ENCODE results near the gene CTNNA2. TPM values are rescaled to one million over a fixed set of nuclear protein-coding genes. Genes with fewer than 3 reads are reported as not detected.

Gene CTNNA2
- total RNA-seq, 2 donors from 2014 or later, result 0.17 to 0.88 TPM

- Histone ChIP-seq H3K9ac (ENCODE audit: low read depth in 2 of 2, low read length in 2 of 2) (no peak overlapping the region), H3K4me3 (no peak overlapping the region), H3K36me3 (no peaks in the 10 kb centered on the region), H3K27me3 (no peaks in the 10 kb centered on the region), H3K4me1 (no peaks in the 10 kb centered on the region), H3K27ac (no peak overlapping the region), H3K9me3 (no peaks in the 10 kb centered on the region)
- no peak for DNase-seq
- intact Hi-C loops (cut with DNase I), result no loop called here
- TF ChIP-seq CTCF (IDR thresholded peaks at IDR 0.05), result no peak
These were observed 1125.9 kb downstream of the CTNNA2 start for GRCh38 chr2:80638783-80639182.

GRCh38 chr2:80642465-80642864 is 1129.6 kb downstream of the CTNNA2 start:
- Histone ChIP-seq H3K9me3 (no peaks in the 10 kb centered on the region), H3K36me3 (no peaks in the 10 kb centered on the region), H3K27ac (no peak overlapping the region), H3K4me3 (no peak overlapping the region), H3K4me1 (no peaks in the 10 kb centered on the region), H3K27me3 (no peaks in the 10 kb centered on the region), H3K9ac (ENCODE audit: low read depth in 2 of 2, low read length in 2 of 2) (no peak overlapping the region)
- intact Hi-C loops (cut with DNase I), result no loop called here
- DNase-seq, result no peak
- TF ChIP-seq CTCF (IDR thresholded peaks at IDR 0.05), result no peak

- no peaks in the 10 kb centered on the region for H3K27me3 ChIP-seq
- no peak overlapping the region for H3K27ac ChIP-seq
- no peak overlapping the region for H3K4me3 ChIP-seq
- no peaks in the 10 kb centered on the region for H3K36me3 ChIP-seq
- no peaks in the 10 kb centered on the region for H3K4me1 ChIP-seq
- no peak overlapping the region for H3K9ac ChIP-seq (ENCODE audit: low read depth in 2 of 2, low read length in 2 of 2)
- intact Hi-C loops (cut with DNase I), result no loop called here
- no peaks in the 10 kb centered on the region for H3K9me3 ChIP-seq
- DNase-seq, result no peak
- no peak for TF ChIP-seq CTCF (IDR thresholded peaks at IDR 0.05)
These were observed 1130.7 kb downstream of the CTNNA2 start for GRCh38 chr2:80643598-80643997.

GRCh38 chr2:80651435-80651834 is 1138.6 kb downstream of the CTNNA2 start:
- H3K36me3 ChIP-seq, result no peaks in the 10 kb centered on the region
- H3K27ac ChIP-seq, result no peak overlapping the region
- no peaks in the 10 kb centered on the region for H3K9me3 ChIP-seq
- no peaks in the 10 kb centered on the region for H3K27me3 ChIP-seq
- intact Hi-C loops (cut with DNase I), result no loop called here
- TF ChIP-seq CTCF (IDR thresholded peaks at IDR 0.05), result no peak
- H3K9ac ChIP-seq (ENCODE audit: low read depth in 2 of 2, low read length in 2 of 2), result no peak overlapping the region
- no peak for DNase-seq
- H3K4me1 ChIP-seq, result no peaks in the 10 kb centered on the region
- no peak overlapping the region for H3K4me3 ChIP-seq

- Histone ChIP-seq H3K27me3 (no peaks in the 10 kb centered on the region), H3K9ac (ENCODE audit: low read depth in 2 of 2, low read length in 2 of 2) (no peak overlapping the region), H3K9me3 (no peaks in the 10 kb centered on the region), H3K4me3 (no peak overlapping the region), H3K27ac (no peak overlapping the region), H3K4me1 (no peaks in the 10 kb centered on the region), H3K36me3 (no peaks in the 10 kb centered on the region)
- no peak for DNase-seq
- intact Hi-C loops (cut with DNase I), result no loop called here
- TF ChIP-seq CTCF (IDR thresholded peaks at IDR 0.05), result no peak
These were observed 1142.4 kb downstream of the CTNNA2 start for GRCh38 chr2:80655265-80655664.

- H3K4me1 ChIP-seq, result no peaks in the 10 kb centered on the region
- intact Hi-C loops (cut with DNase I), result no loop called here
- no peak for TF ChIP-seq CTCF (IDR thresholded peaks at IDR 0.05)
These were observed 1157.9 kb downstream of the CTNNA2 start for GRCh38 chr2:80670763-80671162.

More at GRCh38 chr2:80670763-80671162, 1157.9 kb downstream of the CTNNA2 start:
- no peak for DNase-seq
- no peaks in the 10 kb centered on the region for H3K27me3 ChIP-seq
- no peaks in the 10 kb centered on the region for H3K9me3 ChIP-seq
- H3K4me3 ChIP-seq, result no peak overlapping the region
- H3K9ac ChIP-seq (ENCODE audit: low read depth in 2 of 2, low read length in 2 of 2), result no peak overlapping the region
- no peak overlapping the region for H3K27ac ChIP-seq
- H3K36me3 ChIP-seq, result no peaks in the 10 kb centered on the region

All from colonic mucosa (tissue), 4 donors.